ENCODE results near the gene SIVA1. TPM values are rescaled to one million over a fixed set of nuclear protein-coding genes. Genes with fewer than 3 reads are reported as not detected.

Gene SIVA1
- total RNA-seq, 1 experiment from 2014 or later, result 292 TPM

DNA sequence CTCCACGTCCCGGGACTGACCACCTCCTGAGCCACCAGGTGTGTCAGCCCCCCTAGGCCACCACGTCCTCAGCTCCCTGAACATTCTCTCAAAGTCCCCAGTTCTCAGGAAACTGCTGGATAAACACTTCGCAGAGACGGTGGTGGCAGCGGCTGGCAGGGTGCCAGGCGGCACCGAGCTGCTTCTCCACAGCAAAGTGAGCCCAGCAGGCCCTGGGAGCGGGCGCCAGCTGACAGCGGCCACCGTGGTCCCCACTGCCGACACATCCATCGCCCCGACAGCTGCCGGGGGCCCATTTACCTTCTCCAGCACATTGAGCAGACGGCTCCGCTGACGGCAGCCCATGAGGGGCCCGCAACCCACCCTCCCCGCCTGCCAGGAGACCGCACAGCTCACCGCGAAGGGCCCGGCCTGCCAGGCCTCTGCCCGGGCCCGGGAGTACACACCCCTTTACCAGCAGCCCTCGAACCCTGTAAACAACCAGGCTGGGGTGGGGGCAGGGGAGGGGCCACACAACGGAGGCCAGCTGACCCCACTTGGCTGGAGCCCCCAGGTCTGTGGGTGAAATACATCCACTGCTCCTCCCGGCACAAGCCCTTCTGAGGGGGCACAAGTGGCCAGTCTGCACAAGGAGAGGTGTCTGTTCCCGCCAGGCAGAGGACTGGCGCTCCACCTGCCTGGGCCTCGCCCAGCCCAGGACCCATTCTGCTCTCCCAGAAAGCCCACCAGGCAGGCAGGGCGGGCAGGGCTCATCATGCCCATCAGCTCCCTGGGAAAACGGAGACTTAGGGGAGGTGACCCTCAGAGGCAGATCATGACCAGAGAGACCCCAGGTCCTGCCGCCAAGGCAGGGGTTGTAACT is 32.1 kb downstream of the SIVA1 start:
- DNase-seq (ENCODE audit: low read depth), result no peak

DNA sequence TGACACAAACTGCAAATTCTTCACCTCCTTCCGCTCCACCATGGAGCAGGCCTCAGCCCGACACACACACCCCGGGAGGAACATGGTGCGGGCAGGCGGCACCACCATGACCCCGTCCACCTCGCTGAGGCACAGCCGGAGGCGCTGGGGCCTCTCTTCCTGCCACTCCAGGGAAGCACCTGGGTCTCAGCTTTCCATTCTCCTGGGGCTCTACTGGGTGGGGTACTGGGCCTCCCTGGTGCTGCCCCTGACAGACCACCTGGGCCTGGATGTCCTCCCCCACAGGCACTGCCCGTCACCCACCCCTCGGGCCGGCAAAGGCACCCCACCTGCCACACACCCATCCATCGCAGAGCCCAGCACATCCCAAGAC is 32.7 kb downstream of the SIVA1 start:
- no peak for DNase-seq (ENCODE audit: low read depth)

DNA sequence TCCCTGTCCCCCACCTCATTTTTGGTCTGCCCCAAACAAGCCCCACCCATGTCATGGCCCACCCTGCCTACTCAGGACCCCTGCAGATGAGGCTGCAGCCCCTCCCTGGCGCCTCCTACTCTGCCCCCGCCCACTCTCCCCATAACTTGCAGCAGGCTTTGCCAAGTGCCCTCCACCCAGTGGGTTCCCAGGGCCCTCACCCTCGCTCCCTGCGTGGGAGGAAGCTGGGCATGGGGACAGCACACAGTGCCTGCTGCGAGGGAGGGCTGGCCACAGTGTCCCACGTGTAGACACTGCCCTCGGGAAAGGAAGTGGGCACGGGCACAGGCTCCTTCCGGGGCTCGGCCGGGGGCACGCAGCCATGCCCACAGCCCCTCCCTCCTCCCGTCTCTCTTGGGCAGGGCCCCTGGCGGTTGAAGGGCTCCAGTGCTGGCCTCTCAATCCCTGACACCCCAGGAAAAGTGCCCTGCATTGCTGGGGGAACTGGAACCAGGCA is 33.2 kb downstream of the SIVA1 start:
- DNase-seq (ENCODE audit: low read depth), result no peak

DNA sequence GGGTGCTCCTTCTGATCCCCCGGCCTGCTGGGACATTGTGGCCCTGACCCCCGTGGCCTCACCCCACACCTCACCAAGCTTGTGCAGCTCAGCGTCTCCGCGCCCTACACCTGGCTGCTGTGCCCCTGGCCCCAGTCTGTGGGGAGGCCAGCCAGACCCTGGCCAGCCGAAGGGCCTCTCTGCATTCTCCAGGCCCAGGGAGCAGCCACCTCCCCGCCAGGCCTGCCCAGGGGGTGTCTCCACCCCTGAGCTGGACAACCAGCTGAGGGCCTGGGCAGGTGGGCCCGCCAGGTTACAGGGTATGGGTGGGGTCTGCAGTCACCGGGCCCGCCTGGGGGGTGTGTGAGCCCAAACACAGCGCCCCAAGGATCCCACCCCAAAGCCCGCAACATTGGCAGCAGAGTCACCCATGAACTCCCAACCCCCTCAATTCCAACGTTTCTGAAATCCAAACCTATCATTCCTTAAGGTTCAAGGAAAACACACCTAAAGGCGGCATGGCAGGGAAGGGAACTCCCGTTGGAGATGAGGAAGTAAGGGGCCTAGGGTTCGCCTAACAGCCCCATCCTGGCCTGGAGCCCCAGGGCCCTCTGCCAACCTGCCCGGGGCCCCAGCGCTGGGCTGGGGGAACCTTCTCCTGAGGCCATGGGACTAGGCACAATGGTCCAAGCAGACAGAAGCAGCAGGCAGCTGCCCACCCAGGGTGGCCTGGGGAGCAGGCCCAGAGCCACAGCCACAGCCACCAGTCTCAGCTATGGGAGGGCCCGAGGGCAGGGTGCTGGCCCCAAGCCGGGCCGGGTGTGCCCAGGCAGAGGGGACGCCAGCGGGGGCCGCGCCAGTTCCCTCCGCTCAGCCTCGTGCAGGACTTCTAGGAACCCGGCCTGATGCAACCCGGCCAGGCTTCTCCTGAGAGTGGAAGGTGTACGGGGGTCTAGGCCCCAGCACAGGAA is 34.1 kb downstream of the SIVA1 start:
- DNase-seq (ENCODE audit: low read depth), result no peak

DNA sequence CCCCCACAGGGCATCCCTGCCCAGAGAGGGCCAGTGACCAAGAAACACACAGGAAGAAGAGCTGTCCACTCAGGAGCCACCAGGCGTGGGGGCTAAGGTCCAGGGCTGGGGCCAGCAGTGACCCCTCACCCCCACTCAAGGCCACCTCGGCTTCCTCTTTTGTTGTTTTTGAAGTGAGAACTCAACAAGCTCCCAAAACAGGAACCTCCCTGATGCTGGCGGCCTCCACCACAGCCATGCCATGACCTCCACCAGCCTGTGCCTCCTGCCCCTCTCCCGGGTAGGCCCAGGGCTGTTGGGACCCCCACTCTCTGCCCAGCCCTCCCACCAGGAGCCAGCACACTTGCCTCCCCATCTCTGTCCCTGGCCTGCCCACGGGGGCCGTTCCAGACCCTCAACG is 34.8 kb downstream of the SIVA1 start:
- no peak for DNase-seq (ENCODE audit: low read depth)

DNA sequence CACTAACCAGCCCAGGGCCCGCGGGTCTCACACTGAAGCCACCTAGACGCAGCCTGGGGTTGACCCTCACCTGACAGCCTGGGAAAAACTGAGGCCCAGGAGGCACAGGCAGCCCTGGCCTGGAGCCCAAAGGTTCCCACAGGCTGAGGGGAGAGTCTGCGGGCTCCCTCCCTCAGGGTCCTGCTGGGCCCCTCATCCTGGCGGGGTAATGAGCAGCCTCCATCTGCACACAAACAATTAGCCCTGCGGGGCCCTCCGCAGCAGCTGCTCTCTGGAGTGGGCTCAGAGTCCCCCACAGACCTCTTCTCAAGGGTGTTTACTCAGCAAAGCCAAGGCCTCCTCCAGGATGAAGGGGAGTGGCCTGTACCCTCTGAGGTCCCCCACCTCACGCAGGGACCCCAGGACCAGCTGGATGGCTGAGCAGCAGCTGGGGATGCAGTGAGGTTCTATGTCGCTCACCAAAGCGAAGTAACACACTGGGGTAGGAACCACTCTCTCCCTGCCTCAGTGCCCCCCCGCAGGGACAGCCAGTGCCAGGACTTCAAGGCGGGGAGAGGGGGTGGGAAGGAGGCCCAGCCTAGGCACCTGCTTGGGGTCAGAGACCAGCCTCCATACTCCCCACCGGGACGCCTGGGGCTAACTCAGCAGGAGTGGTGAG is 35.3 kb downstream of the SIVA1 start:
- no peak for DNase-seq (ENCODE audit: low read depth)

DNA sequence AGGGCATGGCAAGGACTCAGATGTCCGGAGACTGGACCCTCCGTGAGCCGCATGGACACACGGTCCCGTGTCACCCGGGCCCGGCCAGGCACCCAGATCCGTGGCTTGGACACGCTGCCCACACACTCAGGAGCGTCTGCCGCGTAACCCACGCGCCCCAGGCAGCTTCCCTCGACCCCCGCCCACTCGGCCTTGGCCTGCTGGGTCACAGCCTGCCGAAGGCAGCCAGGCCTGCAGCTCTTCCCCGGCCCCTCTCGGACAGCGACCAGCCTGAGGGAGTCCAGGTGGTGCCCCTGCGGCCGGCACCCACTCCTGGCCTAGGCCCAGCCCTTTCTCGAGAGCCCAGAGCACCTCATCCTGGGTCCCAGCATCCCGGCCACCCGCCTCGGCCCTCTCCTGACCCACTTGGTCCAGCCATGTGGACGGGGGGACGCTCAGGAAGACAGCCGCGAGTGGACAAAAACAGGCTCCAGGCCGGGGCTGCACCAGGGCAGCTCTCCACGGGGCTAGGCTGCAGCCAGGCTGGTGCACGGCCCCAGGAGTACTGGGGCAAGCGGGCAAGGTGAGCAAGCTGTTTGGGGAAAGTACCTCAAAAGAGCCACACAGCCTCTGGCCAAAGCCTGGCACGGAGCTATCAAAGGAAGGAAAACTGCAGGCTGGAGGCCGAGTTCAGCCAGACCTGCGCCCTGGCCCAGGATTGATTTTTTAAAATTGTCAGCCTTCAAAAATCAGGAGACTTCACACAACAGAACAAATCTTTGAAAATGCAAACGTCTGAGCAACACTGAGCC is 36.1 kb downstream of the SIVA1 start:
- DNase-seq (ENCODE audit: low read depth), result no peak

DNA sequence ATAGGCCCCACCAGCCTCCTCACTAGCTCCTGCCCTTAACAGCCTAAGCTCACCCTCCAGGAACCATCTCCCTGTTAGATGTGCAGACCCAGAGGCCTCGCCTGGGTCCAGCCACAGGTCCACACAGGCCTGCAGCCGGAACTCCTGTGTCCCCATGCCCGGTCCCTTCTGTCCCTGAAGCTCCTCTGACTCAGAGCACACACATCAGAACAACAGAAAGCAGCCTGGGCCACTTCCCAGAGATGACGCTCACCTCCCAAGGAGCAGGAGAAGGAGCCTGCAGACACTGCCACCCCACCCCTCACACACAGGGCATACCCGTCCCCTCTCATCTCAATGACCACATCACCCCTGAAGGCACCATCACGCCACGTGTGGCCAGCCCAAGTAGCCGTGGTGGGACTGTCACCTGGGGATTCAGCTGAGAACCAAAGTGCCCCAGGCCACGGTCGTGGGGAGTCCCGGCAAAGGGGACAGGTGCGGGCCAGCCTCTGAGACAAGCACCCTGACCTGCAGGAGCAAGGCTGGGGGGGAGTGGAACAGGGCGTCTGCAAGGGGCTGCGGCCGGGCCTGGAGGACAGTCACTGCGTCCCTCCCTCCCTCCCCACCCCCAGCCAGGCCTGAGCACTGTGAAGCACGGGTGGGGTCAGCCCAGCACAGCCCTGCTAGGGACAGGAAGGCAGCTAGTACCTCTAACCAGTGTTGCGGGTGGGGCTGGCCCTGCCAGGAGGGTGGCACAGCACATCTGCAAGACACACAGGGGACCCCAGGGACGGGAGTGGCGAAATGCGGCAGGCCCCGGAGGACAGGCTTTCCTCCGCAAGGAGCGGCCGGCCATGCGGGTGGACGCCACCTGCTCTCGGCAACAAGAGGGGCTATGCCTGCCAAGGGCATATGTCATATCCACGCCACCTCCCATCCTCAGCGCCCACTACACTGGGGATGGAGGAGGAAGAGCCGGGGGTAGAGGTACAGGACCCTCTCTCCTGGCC is 37.1 kb downstream of the SIVA1 start:
- no peak for DNase-seq (ENCODE audit: low read depth)

DNA sequence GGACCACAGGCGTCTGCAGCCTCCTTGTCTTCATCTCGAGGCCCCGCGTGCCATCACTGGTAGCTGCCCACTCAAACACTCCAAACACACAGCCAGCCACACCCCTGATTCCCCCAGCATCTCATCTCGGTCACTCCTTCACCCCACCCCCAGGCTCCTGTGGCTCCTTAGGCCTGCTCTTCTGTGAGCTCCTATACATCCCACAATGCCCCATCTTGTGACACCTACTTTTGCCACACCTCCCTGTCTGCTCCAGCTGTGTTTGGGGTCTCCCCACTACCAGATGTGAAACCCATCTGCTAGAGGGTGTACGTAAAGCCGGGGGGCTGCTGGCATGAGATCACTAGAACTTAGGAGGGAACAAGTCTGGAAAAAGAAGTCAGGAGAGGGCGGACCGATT is 38.5 kb downstream of the SIVA1 start:
- no peak for DNase-seq (ENCODE audit: low read depth)

DNA sequence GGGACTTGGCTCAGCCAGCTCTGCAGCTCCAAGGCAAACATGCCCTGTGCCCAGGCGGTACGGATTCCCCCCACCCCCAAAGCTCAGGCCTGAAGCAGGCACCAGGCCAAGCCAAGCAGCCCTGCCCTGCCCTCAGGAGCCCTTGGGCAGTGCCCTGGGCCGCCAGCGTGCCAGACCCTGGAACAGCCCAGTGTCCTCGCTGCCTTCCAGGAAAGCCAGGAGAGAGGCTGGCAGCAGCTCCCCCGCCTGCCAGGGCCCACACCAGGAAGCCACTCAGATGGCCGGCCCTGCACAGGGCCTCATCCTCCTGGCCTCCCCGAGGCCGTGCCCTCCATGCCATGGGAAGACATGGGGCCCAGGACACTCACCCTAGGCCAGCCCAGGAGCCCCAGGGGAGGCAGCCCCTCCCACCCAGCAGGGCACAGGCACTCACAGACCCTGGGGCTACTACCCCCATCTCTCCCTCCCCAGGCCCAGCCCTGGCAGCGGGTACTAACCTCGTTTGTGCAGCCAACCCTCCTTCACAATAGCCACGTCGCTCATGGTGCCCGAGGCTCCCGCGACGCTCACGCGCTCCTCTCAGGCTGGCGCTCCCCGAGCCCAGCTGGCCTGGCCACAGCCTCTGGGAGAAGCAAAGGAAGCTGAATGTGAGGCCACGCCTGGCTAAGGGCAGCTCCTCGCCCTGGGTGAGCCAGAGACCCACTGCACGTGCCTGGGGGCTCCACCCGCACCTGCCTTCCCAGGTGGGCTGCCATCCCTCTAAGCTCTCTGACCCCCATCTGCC is 39.3 kb downstream of the SIVA1 start:
- DNase-seq (ENCODE audit: low read depth), result no peak

DNA sequence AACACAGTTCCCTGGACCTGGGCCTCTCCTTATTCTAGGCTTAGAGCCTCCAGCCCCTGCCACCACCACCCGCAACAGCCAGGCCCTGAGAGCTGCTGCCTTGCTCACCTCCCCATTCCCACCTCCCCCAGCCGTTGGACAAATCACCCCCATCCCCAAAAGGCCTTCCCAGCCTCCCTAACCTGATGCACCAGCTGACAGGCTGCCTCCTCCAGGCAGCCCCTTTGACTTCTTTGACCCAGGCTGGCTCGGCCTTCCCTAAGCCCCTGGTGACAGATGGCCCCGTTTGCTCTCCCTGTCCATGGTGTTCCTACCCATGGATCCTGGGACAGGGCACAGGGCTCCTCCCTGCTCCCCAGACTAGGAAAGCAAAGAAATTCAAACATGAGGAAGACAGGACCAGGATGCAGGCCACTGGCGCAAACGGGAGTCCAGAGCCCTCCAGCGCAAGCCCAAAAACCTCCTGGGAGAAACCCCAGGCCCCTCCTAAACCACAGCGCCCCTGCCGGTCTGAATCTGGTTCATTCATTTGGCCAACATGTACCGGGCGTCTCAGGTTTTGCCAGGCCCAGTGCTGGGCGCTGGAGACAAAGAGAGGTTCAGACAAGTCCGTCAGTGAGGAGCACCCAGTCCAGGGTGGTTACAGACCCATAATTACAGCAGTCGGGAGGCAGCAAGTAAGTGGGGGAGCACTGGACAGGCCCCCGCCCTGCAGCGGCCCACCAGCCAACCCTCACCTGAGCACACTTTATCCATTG is 40.2 kb downstream of the SIVA1 start:
- no peak for DNase-seq (ENCODE audit: low read depth)

DNA sequence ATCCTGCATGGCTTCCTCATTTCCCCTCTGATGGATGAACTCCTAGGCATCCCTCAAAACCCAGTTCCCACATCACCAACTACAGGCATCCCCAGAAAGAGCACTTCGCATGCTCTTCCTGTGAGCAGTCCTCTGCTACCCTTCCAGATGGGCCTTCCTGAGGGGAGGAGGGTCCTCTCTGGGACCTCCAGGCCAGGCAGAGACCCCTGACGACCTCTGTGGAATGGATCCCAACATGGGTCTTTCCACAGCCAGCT is 40.7 kb downstream of the SIVA1 start:
- no peak for DNase-seq (ENCODE audit: low read depth)

DNA sequence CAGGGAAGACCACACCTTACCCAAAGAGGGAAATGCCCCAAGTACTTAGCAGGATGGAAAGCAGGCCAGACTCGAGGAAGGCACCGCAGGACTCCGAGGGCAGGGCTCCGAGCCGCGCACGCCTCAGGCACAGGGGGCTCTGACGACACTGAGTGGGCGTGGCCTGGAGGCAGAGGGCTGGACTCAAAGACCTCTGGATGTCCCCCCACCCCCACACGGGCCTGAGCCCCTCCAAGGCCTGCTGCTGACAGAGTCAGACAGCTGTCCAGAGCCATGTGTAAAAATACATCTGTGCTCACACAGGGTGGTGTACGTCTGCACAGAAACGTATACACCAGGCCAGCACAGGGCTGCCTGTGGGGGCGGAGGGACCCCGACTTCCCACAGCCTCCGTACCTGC is 41.2 kb downstream of the SIVA1 start:
- DNase-seq (ENCODE audit: low read depth), result no peak

DNA sequence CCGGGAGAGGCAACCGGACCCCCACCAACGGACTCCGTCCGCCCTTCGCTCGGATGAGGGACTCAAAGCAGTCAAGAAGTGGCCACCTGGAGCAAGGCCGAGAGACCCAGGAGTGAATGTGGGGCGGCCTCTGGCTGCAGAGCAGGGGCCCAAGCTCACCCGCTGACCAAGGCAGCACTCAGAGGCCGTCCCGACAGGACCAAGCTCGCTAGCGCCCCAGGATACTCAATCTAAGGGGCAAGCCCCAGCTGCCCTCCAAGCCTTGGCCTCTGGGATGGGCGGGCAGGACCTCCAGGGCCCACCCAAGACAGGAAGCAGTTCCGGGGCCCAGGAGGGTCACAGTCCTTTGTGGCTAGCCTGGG is 41.7 kb downstream of the SIVA1 start:
- peak; percentile 33 for DNase-seq (ENCODE audit: low read depth)

DNA sequence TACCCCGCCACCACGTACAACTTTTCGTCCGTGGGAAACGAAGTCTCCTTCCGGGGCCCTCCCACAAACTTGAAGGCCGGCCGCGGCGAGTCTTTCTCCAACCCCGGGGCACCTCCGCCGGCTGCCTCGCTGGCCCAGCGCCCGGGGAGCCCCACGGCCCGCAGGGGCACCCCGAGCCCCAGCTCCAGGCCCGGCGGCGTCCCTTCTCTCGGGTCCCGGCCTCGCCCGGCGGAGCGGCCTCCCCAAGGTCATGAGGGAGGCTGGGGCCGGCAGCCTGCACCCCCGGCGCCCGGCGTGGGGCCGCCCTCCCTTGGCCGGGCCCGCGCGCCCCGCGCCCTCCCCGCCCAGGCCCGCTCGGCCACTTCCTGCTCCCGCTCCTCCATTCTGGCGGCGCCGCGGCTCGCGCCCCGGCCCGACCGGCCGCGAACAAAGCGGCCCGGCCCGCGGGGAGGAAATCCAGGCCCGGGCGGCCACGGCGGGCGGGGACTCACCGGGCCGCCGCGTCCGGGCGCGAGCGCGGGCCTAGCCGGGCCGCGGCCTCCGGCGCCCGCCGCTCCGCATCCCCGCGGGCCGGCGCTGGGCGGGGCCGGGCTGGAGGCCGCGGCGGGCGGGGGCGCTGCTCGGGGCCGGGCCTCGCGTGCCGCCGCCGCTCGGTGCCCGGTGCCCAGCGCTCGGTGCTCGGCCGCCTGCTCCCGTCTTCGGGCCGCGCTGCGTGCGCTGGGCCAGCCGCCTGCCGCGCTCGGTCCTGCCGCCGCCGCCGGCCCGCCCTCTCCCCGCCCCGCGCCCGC is 42.2 kb downstream of the SIVA1 start, which contains the start of gene AKT1:
Gene AKT1, minus strand, starts transcription at position 756 of the 788 bp plus-strand sequence. CDS start 3,105 bp downstream, outside the sequence.
- DNase-seq (ENCODE audit: low read depth), result no peak

DNA sequence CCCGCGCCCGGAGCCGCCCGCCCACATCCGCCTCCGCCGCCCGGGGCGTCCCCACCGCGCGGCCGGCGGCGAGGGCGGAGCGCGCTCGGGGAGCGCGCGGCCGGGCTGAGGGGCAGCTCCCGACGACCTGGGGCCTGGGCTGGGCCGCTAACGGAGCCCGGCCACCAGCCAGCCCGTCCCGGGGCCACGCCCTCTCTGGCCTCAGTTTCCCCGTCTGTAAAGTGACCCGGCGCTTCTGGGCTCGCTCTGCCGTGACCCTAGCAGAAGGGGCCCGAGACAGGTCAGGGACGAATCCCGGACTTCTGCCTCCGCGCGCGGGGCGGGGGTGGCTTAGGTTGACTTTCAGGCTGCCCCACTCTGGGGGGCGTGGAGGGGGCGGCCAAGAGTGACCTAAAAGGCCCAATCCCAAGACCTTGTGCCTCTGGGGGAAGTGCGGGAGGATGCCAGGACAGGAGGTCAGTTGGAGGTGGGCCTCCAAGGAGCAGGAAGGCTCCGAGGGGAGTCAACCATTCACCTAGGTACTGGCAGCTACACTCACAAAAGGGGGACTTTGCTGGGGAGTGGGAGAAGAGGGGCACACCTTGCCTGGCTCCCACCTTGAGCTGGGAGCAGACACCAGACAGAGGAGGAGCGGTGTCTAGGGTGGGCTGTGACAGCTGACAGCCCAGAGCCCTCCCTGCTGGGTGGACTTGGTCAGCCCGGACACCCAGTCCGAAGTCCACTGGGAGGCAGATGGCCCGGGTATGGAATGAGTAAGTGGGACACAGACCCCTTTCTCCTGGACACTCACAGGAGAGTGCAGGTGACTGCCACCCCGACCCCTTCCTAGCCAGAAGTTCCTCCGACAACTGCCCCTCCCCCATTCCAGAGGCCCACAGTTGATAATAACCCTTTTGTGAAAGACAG is 43.1 kb downstream of the SIVA1 start:
- peak; percentile 22 for DNase-seq (ENCODE audit: low read depth)

DNA sequence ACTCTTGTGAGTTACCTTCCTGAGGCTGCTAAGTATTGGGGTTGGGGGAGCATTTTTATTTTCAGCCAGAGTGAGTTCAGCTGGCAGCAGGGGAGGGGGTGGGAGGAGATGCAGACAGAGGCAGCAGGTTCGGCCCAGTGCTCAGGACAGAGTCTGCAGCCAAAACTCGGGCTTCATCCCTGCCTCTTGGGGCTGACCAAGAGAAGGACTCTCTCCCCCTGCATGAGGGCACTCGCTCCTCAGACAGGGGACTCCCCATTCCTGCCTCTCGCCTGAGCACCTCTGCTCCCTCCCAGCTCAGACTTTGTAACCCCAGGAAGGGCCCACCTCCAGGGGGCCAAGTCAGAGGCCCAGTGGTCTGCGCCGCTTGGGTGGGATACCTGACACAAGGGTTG is 43.7 kb downstream of the SIVA1 start:
- DNase-seq (ENCODE audit: low read depth), result no peak

All from M059J (cell line).